Posterior cingulate gyrus (tissue), 11 donors: Measurements from ENCODE around the gene SLC17A7.

ENCODE experiments used
- DNase-seq, 10 donors: peaks; one replicate each; pipeline versions ENCODE4 v3.0.0 to v3.0.0-alpha.2; 2020 to 2021; ENCODE audit warnings: mixed read lengths in 3 of 10
- intact Hi-C: fragments of 100-400 bp; cut with DNase I; formaldehyde crosslinking; loops from one replicate; pipeline ENCODE4 v1.15.1; 2023

SLC17A7 gene

DNA sequence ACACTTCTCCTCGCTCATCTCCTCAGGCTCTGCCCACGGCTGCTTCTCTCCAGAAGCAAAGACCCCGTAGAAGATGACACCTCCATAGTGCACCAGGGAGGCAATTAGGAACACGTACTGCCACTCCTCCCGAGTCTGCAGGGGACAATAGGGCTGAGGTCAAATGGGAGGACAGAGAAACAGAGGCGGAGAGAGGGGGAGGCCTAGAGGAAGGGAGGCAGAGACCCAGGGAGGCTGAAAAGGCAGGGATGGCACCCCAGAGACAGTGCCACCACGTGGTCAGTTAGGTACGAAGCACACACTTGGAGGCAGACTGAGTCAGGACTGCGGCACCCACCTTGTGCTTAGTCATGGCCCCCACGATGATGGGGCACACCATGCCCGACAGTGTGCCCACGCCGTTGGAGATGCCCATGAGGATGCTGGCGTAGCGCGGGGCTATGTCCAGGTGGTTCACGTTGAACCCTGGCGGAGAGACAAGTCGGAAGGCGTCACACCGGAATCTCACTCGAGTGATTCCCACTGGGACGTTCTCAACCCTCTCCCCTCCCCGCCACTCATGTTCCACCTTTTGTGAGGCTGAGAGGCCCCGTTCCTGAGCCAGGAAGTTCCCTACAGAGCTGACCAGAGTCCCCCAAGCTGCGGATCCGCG, 10.5 kb downstream of the SLC17A7 start:
- peak in 3 of 10 donors; percentile 38 to 84 (median 61) for DNase-seq

DNA sequence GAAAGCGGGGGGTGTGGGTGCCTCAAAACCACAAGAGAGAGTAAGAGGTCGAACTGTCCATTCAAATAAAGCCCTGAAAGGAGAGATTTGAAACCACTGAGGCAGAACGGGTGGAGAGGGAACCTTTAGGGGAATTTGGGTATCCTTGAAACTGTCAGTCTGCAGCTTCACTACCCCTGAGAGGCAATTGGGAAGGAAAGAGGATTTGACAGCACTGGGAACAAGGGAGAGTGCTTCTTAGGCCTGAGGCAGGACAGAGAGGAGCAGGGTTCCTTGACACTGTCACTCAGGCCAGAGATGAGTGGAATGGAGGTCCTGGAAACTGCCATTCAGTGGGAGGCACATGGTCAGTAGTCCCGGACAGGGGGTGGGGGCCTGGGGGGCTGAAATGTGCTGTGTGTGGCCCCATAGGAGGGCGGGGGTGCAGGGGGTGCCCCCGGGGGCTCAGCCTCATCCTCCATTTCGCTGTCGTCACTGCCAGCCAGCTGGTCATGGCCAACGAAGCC, 11.1 kb downstream of the SLC17A7 start:
- intact Hi-C loops: no loop called here
- DNase-seq: no peak

More for the DNA sequence above, 10.5 kb downstream of the SLC17A7 start:
- intact Hi-C loops: no loop called here

DNA sequence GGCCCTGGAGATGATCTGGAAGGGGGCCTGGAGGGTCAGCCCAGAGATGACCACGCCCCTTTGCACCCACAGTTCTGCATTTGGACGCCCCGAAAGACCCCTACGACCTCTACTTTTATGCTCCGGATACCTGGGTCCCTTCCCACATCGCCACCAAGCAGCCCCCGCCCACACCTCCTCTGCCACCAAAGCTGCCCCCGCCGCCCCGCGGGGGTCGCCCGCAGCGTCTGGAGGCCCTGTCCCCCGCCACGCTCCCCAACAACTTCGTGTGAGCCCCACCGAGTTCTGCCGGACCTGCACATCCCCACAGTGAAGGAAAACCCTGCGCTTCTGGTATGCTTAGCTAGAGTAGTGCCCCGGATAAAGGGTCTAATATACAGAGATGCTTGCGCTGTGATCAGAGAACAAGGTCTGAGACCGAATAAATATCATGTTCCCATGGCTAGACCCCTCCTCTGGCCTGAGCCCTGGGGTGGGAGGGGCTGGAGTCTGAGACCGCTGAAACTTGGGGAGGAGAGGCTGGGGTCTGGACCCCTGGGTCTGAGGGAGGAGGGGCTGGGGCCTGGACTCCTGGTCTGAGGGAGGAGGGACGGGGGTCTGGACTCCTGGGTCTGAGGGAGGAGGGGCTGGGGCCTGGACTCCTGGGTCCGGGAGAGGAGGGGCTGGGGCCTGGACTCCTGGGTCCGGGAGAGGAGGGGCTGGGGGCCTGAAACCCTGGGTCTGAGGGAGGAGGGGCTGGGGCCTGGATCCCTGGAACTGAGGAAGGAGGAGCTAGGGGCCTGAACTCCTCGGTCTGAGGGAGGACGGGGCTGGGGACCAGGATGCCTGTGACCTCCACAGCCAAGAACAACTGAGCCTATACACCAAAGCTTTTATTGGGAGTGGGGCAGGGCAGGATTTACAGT, 12.5 kb downstream of the SLC17A7 start:
- no peak for DNase-seq
- intact Hi-C loops: no loop called here

DNA sequence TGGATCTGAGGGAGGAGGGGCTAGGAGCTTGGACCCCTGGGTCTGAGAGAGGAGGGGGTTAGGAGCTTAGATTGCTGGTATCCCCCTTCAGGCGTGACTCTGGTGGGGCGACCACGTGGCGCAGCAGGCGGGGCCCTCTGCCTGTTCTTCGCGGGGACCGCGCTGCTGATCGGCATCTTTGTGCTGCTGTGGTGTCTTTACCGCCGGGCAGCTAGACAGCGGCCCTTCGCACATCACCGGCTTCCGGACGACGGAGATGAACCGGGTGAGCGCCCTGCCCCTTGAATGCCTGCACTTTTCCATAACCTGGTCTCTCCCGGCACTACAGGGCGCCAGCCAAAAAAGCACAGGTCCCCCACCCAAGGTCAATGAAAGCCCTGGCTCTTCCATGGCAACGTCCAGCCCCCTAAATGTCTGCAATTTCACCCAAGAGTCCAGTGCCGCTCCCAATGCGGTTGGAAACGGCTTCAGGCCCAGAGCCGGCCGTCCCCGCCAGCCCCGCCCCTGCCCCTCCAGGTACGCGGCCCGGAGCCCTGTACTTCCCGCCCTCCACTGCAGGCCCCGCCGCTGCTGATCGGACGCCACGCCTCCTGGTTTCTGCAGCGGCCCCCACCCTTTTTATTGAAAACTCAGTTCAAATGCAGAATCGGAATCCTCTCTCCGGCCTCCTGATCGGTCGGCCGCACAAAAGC, 13.3 kb downstream of the SLC17A7 start:
- peak in 2 of 10 donors; percentile 88 to 90 for DNase-seq
- intact Hi-C loops: no loop called here

DNA sequence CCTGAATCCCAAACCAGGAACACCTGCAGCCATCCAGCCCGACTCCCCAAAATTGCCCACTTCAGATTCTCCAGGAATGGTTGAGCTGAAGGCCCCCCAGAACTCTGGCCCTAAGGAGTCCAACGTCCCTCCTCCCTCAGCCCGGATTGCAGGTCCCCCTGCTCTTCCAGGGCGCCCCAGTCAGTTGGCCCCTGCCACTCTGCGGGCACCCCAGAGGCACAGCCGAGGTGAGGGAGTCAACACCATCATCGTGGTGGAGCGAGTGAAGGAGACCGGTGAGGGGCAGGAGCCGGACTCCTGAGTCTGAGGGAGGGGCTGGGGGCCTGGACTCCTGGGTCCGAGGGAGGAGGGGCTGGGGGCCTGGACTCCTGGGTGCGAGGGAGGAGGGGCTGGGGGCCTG, 14.0 kb downstream of the SLC17A7 start:
- intact Hi-C loops: no loop called here
- DNase-seq: no peak

DNA sequence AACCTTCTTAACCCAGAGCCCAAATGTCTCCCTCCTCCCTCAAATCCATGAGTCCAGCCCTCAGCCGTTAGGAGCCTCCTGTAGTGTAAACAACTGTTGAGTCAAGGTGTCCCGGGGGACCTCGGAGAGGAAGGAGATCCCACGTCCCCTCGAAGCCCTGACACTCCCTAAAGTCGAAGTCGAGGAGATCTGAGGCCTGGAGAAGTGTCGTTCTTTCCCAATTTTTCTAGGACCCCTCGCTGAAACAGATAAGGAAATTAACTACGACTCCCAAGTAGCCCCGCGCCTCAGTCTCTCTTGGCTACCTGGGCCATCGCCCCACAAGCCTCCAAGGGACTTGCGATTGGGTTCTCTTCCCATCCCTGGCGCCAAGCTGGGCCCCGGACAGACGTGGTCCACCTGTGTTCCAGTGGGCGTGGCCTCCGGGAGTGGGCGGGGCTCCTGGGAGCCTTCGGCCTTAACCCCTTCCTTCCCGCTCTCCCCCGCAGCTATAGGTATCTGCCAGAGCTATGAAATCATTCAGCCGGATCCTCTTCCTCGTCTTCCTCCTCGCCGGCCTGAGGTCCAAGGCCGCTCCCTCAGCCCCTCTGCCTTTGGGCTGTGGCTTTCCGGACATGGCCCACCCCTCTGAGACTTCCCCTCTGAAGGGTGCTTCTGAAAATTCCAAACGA, 15.3 kb downstream of the SLC17A7 start:
- DNase-seq: no peak
- intact Hi-C loops: no loop called here

DNA sequence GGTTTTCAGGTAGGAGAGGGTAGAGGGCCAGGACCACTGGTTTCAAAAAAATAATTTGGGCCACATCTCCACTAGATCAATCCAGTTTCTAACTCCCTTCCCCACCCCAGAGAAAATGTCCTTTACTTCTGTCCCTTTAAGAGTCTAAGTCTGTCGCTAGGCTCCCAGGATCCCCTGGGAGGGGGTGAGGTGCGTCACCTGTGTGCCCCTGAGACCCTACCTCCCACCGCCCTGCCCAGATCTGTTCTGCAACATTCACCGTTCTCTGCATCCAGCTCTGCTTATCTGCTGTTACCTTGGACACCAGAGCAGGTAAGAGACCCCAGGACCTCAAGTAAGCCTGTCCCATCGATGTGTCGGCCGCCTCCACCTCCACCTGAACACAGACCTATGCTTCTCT, 16.1 kb downstream of the SLC17A7 start, which contains the start of gene GFY:
Gene GFY (plus strand): TSS at position 211 of the 400 bp plus-strand sequence. CDS start 1,043 bp downstream, outside the sequence.
- no peak for DNase-seq
- intact Hi-C loops: no loop called here

DNA sequence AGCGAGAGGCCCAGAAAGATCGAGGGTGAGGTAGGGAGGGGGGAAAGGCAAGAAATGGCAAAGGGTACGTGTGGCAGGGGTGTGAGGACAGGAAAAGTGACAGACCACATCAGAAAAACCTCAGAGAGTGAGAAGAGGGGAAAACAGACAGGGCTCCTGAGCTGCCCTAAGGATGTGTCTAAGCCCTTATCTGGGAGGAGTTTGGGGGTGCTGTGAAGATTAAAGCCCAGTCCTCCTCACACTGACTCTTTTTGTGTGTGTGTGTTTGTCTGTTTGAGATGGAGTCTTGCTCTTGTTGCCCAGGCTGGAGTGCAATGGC, 17.4 kb downstream of the SLC17A7 start:
- intact Hi-C loops: no loop called here
- DNase-seq: no peak

DNA sequence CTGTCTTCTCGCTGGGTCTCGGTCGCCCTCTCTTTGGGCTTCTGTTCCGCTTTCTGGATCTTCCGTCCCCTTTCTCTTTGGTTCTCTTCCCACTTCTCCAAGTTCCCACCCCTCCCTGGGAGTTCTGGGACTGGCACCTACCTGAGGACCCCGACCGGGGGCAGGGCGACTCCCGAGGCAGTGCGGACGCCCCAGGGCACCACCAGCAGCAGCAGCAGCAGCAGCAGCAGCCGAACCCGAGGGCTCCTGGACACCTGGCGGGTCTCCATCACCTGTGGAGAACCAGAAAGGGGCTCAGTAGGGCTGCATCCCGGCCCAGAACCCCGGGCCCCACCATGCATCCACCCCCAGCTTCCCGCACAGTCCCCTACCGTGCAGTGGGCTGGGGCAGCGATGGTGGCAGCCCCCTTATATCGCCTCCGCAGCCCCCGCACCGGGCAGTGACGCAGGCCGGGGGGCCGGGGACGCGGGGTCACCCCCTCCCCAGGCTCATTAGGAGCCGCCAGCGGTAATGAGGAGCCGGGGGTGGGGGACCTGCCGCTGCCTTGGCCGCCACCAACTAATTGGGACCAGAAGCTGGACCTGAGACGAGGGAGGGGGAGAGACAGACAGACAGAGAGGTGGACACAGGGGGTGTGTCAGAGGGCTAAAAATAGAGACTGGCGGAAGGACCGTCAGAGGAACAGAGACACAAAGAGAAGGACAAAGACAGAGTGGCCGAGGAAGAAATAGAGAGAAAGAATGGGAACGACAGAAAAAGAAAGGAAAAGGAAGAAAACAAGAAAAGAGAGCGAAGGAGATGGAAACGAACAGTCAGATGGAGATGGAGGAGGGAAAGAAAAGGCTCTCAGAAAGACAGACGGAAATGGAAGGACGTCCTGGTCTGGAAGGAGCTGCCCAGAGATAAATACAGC, 18.0 kb downstream of the SLC17A7 start, which contains the start of gene PTH2:
Gene PTH2 (minus strand): TSS at position 371 of the 914 bp plus-strand sequence. CDS start 102 bp downstream, at position 269.
- intact Hi-C loops: no loop called here
- DNase-seq: no peak

DNA sequence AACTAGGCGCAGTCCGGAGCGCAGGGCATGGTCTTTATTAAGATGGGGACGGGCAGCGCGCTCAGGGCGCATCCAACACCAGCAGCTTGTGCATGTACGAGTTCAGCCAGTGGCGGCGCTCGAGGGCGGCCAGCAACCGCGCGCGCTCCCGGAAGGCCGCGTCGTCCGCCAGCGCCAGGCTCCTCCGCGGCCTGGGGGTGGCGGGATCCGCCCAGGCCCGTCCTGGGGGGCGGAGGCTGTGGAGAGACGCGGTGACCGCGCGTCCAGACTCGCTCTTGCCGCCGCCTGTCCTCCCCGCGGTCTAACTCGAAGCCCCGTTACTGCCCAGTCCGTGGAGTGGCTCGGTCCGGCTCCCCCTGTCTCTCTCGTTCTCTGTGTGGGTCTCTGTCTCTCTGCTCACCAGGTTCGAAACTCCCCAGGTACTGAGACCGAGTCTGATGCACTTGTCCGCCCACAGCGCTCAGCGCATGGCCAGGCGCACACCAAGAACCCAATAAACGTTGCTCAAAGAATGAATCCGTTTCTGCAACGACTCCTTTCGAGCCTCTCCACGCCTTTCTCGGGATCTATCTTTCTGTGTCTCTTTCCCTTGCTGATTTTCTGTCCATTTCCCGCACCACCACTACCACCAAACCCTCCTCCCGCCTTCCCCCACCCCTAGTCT, 18.8 kb downstream of the SLC17A7 start:
- DNase-seq: peak in 4 of 10 donors; percentile 39 to 92 (median 66)
- intact Hi-C loops: no loop called here

DNA sequence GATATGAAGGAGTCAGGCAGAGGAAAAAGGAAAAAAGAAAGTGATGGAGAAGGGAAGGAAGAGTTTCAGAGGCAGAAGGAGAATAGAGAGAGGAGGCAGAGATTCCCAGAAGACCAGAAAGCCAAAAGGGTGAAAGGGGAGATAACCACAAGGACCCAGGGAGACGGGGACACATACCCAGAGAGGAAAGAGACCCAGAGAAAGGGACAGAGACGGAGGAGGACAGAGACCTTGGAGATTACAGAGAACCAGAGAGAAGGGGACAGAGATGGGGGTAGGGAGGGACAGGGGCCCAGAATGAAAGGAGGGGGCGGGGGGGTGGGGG, 19.5 kb downstream of the SLC17A7 start:
- intact Hi-C loops: no loop called here
- DNase-seq: no peak

DNA sequence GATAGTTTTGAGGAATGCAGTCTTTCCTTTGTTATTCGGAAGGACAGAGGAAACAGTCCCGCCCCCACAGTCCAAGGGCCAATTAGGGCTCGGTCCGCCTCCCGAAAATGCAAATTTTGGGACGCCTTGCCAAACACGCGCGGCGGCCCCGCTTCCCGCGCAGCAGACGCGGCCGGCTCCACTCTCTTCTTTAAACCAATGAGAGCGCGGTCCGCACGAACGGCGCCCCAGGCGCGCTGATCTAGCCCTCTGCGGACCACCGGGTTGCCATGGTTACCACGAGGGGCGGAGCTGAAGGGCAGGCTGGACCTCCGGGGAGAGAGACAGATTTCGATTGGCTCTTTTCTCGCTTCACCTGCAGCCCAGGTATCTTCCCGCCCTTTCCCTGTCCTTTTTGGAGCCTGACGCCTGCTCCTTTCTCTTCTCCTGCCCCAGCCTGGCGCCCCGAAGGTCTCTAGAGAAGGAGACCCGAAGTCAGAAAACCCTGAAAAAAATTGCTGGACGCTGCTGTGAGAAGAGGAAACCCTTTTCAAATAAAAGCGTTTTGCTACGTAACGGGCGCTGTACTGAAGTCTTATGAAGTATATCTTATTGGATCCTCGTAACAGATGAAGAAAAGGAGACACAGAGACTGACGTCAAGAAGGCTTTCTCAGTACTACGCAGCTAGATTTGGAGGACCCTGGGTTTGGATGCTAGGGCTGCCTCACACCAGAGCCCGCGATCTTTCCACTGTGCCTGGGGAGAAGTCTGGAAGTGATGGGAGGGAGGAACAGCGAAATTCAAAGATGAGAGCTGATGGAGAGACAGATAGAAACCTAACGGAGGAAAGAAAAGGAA, 20.1 kb downstream of the SLC17A7 start:
- intact Hi-C loops: no loop called here
- peak in 5 of 10 donors; percentile 42 to 89 (median 44) for DNase-seq

DNA sequence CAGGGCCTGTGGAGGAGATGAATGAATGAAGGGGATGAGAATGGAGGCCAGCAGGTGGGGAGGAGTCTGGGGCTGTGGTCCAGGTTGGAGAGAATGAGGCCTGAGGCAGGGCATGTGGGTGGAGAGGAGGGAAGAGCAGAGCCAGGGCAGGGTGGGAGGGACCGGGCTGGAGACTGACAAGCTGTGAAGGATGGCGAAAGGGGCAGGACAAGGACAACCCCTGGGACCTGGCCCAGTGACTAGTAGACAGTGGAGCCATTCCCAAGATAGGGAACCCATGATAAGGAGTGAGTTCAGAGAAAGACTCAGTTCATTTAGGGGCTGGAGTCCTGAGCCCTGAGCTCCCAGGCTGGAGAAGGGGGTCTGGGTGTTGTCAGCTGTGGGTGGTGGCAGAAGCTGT, 21.1 kb downstream of the SLC17A7 start:
- intact Hi-C loops: no loop called here
- no peak for DNase-seq

DNA sequence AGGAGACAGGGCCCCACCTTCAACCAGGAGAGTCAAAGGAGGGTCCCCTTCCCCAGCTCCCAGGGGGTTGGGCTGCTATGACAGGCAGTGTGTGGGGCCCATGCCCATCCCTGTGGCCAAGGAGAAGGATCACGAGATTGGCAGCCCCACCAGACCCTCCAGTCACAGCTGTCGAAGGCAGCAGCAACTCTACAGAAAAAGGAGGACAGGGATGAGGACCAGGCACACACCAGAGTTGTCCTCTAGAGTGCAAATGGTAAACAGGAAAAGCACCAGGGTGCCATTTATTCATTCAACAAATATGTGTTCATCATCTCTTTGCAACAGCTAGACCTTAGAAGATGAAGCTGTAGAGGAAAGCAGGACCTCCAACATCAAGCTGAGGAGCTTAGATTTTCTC, 22.2 kb downstream of the SLC17A7 start:
- DNase-seq: peak in 1 of 10 donors; percentile 54
- intact Hi-C loops: no loop called here

DNA sequence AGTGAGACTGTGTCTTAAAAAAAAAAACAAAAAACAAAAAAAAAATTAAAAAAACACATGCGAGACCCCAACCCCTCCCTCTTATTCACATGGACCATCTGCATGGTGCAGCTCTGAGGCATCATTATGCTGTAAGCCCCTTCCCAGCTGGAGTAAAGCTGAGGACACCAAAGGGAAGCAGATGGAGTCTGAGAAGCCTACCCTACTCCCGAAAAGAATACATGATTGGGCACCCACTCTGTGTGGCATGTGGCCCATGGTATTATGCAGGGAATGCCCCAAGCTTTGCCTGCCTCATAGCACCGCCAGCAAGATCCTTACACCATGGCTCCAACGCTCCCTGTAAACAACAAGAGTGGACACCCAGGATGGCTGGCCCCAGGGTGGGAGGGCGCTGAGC, 22.8 kb downstream of the SLC17A7 start:
- intact Hi-C loops: no loop called here
- DNase-seq: no peak

DNA sequence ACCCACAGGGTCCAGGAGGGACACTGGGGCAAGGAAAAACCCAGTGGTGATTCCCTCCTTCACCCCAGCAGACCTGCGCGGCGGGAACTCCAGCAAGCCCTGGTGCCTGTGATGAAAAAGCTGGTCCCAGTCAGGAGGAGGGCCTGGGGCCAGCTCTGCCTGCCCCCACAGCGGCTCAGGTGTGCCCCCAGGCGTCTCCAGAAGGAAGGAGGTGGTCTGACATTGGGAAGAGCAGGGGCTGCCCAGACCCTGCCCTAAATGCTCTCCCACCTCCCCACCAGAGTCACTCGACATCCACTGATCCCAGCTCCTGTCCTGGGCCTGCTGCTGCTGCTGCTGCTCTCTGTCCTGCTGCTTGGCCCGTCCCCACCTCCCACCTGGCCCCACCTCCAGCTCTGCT, 24.2 kb downstream of the SLC17A7 start:
- DNase-seq: no peak
- intact Hi-C loops: no loop called here

DNA sequence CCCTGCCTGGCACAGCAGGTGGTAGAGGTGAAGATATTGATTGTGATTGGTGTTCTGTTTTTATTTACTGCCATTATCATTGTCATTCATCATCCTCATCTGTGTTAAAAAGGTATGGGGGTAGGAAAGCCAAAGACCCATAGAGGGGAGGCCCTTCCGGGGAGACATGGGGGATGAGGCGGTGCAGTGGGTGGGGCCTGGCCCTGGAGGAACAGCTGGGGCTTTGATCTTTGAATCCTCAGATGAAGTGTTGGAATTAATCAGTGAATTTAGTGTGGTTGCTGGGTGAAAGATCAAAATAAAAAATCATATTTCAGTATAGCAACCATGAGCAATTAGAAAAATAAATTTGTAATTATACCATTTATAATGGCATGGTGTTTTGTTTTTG, 25.5 kb downstream of the SLC17A7 start:
- no peak for DNase-seq
- intact Hi-C loops: no loop called here
